T-helper 1 cell treated with Interleukin-12 subunit alpha and Interleukin-12 subunit beta and Interleukin-4 antibody, amounts not matched to agents 30 ng/mL and 1 ng/mL, for 36 hours (primary cell): ENCODE results near the gene C11orf58. TPM values are rescaled to one million over a fixed set of nuclear protein-coding genes. Genes with fewer than 3 reads are reported as not detected.

Source experiments
- intact Hi-C: fragments of 100-400 bp; cut with micrococcal nuclease; formaldehyde crosslinking; loops from one replicate; pipeline ENCODE4 v1.15.1; 2024
- total RNA-seq: library from RNA; stranded (reverse); gene quantifications from 2 replicates; pipeline ENCODE4 v1.2.3, GENCODE V29; 2022

The C11orf58 gene
- total RNA-seq, 1 donor from 2014 or later = 130 TPM

DNA sequence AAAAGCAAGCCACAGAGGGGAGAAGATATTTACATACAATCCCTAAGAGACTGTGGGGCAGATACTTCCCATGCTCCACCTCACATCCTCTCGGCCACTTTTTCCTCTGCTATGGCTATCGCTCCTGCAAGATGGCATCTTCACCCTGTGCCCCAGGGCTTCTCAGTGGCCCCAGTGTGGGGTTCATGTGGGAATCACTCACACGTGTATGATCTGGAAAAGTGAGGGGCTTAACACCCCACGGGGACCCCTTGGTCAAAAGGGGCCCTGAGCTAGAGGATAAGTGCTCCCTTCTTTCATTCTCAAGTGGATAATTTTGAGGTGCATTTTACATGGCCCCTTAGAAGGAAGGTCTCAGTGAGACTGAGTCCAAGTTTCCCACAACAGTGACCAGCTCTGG, 28.7 kb downstream of the C11orf58 start:
- intact Hi-C loops = no loop called here

DNA sequence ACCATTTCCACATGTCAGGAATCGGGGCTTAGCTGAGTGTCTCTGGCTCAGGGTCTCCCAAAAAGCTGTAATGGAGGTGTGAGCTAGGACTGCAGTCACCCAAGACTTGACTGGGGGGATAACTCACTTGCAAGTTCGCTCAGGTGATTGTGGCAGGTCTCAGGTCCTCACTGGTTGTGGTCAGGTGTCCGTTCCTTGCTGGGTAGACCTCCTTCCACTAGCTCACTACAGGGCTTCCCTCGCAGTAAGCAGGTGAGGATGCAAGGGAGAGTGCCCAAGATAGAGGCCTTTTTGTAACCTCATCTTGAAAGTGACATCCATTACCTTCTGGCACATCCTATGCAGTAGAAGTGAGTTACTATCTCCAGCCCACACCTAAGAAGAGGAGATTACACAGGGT, 29.5 kb downstream of the C11orf58 start:
- intact Hi-C loops = no loop called here

DNA sequence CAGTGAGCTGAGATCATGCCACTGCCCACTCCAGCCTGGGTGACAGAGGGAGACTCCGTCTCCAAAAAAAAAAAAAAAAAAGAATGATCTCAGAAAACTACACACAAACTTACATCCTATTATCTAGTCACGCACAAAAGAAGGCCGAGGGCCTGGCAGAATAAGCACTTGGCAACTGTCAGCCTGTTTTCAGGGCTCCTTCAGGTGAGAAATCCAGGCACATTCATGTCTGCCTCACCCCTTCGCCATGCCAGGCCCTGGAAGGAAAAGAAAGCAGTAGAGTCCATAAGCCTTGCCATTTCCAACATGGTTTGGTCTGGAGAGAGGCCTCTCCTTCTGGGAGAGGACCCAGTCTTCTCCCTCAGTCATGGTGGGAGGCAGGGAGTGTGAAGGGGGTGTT, 30.9 kb downstream of the C11orf58 start:
- intact Hi-C loops = no loop called here

DNA sequence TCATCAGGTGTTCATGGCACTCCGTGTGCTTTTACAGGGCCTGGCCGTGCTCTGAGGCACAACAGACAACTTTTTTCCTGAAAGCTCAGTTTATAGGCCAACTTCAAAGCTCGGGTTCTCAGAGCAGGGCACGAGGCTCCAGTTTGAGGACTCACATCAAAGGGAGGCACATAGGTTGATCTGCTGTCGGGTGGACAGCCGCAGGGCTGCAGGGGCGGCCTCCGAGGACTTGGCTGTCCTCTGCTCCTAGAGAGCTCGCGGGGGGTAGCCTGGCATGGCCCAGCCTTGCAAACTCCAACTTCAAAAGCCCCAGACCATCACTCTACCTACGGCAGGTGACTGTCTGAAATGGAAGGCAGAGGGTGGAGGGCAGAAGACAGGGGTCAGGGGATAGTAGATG, 31.6 kb downstream of the C11orf58 start:
- intact Hi-C loops = no loop called here

DNA sequence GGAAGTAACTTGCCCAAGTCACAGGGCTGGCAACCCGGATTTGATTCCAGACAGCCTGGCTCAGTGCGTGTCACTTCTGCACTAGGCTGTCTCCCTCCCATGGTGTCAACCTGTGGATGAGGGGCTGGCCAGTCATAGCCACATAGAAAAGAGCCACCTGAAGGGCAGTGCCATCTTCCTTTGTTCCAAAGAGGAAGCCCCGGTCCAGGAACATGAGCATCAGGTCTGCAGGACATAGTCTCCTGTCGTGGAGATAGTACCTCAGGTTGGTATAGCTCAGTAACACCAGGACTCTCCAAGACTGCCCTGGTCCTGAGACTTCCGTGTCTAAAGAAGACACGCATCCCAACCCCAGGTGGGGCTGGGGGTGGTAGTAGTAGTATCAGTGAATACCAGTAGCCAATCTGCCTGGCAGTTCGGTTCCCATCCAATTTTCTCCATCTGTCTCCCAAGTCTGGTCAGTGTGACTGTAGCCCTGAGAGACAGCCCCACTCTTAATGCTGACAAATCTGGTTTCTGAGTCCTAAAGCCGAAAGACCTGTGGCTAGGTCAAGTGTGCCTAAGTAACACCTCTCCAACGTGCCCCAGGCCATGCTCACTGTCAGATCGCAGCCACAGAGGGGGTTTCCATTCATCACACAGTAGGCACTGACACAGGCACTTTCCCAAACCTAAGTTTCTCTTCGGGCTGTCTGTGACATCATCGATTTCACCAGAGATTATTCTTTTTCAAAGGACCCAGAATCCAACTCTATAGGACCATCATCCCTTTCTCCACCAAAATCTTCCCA, 33.1 kb downstream of the C11orf58 start:
- intact Hi-C loops = no loop called here

DNA sequence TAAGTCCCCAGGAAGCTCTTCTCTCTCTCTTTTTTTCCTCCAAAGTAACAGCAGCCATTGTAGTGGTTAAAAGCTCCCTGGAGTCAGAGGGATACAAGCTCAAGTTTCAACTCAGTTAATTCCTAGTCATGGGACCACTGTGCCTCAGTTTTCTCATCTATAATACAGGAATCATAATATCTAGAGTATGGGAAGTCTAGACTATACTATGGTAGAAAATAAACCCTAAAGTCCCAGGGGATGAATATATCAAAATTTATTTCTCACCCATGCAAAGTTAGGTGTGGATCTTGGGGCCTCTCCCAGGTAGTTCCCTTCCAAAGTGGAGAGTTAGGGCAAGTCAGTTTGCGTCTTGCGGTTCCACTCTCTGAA, 33.7 kb downstream of the C11orf58 start:
- intact Hi-C loops = no loop called here

DNA sequence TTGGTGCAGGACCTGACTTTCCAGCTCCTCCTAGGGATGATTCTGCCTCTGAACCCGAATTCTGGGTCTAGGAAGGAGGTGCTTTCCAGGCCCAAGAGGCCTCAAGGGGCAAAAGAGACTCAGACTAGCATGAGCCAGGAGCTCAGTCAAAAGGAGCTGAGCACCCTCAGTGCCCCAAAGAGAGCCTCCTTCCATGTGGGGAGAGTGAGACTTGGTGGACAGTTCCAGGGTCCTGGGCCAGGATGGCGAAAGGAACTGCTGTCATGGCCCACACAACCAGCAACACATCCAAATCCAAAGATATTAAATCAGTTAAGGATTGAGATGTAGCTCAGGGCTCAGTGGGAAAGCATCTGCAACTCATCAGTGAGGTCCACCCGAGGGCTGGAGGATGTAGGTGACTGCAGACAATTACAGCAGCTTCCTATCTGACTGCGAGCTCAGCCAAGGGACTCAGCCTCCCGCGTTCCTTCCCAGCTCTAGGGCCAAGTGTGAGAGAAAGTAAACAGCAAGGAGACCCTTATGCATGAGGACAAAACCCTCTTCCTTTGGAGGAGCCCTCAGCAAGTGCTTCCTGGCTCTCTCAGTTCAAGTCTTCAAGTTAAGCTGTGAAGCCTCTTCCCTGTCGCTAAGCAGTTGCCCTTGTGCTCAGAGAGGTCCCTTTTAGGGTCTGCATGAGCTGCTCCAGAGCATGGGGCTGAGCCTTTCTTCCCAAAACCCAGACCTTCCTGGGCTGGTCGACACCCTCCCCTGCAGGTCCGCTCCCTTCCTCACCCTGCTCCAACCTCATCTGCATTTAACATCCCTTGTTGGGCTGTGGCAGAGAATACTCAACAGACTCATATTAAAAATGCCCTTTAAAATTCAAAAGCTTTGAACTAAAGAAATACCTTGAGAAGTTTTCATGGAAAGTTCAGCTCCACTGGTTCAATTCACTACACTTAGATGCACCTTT, 35.8 kb downstream of the C11orf58 start:
- intact Hi-C loops = no loop called here

DNA sequence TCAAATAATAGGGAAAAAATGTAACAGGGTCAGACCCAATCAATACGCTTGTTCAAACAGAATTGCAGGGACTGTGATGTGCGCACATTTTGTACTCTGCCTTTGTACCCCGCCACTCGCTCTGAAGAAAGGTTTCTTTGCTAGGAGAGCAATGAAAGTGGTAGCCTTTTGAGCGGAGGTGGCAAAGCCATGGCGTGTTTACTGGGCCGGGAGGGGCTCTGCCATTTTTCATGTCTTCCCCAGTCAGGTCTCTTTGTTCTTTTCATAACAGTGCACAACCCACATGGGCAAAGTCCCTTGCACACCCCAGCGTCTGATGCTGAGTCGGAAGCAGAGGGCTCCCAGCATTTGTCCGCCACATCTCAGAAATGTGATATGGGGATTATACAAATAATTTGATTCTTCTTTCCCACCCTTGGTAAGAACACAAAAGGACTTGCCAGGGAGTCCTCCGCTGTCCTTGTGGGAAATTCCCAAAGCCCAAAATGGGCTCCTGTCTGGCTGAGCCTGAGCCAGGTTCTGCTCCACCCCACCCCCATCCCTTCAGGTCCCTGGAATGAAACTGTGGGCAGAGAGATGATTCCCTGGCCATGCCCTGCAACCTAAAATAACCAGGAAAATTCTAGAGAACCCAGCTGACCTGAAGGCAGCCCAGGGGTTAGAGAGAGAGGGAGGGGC, 36.6 kb downstream of the C11orf58 start:
- intact Hi-C loops = no loop called here

DNA sequence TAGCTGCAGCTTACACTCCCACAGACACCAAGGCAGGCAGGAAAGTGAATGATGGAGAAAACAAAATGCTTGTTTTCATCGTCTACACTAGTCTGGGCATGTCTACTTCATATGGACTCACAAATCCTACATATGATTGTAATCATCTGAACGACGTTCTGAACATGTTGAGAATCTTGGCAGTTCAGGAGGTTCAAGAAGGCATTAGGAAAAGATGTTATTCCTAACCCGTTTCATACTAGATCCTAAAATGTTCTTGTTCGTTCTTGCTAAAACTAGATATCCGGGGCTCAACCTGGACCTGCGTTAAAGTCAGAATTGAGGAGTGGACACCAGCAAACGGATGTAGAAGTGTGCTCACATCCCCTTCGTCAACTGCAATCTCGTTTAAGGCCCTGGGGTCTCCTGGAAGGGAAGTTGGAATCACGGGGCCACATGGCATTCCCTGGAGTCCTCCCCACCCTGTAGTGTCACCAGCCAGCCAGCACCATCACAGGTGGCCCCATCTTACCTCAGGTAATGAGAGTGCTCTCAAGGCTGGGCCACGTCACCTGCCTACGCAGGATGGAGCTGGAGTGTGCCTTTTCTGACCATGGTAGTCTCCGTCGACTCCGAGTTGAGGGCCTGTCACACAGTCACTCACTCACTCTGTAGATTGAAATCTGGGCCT, 37.3 kb downstream of the C11orf58 start:
- intact Hi-C loops = no loop called here

DNA sequence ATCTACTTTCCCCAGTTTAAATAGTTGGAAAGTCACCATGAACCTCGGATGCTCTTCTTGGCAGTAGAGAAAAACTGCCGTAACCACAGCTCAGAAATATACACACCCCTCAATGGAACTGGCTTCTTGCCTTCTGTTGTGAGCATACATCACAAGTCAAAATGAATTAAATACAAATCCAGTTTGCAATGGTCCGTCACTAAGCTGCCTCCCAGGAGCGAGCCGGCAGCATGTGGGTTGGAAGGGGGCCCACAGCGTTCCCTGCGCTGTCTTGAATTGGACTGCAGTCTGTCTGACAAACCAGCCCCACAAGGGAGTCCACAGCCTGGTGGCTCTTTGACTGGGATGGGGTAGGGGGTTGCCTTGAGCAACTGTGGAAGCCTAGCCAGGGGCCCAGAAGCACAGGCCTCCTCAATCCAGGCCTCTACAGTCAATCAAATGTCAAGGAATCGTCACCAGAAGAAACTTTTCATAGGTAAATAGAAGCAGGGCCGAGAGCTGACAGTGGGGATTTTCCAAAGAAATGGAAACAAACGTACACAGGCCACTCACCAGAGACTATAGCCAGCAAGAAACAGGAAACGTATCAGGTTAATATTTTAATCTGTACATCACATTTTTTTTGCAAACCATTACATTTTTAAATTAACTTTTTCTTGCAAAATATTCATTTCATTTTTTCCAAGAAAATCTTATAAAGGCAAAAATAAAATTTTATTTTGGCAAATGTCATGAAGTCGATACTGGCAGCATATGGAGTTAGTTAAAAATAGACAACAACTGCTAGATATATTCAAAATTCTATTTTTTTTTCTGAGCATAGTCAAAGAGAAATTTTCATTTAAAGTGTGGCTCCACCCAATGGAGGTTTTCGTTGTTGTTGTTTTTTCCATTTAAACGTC, 38.5 kb downstream of the C11orf58 start:
- intact Hi-C loops = no loop called here

DNA sequence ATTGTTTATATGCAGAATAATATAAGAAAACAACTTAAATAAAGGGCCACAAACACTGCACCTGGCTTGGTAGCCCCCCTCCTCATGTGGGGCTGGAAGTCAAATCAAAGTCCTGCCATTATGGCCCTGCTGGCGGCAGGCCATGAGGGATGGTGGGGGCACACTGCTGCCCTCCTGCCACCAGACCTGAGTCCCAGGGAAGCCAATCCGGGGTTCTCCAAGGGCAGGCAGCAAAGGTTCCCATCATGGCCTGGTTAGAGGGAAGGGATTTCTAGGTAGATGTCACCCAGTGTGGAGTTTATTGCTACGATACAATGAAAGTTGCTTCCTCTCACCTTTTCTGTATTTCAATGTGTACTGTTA, 39.1 kb downstream of the C11orf58 start:
- intact Hi-C loops = no loop called here

DNA sequence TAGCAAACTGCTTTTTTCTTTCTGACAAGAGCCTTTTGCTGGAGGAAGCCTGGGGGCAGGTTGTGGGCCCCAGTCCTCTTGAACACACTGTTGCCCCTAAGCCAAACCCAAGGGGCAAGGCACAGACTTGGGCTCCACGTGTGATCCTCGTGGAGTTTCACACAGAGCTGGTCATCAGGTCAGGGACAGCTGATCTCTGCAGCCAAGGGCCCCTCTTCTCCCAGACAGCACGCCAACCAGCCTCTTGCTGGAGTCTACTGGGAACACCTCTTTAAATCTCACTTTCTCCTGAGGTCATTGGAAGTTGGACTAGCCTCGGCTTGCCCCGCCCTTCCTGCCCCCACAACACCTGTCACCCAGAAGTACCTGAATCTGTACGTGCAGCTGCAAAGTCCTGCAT, 39.8 kb downstream of the C11orf58 start:
- intact Hi-C loops = no loop called here

DNA sequence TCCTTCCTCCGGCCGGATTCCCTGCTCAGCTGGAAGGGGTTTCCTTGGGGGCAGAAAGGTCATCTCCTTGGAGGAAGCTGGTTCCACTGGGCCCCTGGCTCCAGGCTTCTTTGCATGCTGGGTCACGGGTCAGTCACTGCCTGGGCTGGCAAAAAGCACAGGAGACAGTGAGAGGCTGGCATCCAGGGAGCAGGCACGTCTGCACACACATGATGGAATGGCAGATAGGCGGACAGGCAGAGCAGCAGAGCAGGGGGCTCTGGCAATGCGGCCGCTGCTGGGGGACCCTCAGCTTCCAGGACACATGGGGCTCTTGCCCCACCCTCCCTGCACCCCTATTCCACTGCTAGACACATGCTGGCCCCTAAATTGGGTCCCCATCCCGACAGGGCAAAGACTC, 40.4 kb downstream of the C11orf58 start:
- intact Hi-C loops = no loop called here

DNA sequence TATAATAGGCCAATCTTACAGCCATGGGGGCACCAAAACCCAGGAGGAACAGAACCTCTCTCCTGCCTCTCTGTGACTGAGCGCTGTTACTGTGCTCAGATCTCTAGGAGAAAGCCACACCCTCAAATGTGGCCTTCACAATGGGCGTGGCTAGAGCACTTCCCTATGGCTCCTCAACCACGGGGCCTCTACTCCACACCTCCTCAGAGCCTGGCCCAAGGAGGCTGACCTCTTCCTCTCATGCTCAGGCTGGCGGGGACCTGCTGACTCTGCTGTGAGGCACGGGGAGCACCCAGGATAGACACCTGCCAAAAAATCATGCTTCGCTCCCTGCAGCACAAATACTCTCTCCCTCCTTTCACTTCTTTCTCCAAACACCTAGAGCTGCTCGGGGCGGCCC, 41.0 kb downstream of the C11orf58 start:
- intact Hi-C loops = no loop called here

DNA sequence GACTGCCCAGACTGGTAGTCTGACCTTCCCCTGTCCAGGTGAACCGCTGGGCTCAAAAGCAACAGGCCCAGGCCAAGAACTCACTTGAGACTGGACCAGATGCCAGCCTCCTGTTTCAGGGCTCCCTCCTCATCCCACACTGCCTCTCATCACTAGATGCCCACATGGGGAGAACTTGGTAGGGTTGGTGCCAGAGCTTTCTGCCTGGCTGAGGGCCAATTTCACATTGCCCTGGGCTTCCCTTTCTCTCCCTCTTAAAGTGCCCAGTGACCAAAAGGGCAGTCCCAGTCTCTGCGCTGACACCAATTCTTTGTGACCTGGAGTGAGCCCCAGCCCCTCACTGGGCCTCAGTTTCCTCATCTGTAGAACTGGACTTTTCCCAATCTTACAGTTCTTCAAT, 41.7 kb downstream of the C11orf58 start:
- intact Hi-C loops = no loop called here

DNA sequence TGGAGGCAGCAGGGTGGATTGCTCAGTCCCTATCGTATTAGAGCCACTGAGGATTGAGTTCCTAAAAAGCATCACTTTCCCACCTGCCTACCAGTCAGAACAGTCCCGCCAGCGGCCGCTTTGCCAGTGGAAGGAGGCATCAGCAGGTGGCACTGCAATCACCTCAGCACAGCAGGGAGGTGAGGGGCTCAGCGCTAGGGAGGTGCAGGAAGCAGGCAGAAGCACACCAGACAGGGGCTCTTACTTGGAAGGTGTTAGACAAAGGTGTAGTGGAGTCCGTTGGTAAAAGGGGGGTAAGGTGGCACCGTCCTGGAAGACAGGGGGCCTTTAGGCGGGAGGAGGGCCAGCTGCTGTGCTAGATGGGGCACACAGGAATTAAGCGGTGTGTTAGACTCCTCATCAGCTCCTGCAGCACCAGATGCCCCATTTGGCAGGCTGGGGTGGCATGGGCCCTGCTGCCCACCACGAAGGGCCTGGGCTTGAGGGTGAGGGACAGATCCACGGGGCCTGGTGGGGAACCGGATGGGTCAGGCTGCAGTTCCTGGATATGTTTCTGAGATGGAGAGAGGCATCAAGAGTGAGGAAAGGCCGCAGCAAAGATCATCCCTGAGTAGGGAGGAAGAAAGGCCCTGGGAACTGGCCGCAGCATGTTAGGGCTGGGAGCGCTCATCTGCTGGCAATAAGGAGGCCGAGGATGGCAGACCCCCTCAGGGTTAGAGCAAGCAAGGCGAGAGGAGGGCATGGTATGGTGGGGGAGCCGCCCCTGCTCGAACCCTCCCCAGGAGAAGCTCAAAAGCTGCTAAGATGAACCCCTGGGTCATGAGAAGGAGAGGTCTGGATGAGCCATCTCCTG, 42.5 kb downstream of the C11orf58 start:
- intact Hi-C loops = no loop called here

DNA sequence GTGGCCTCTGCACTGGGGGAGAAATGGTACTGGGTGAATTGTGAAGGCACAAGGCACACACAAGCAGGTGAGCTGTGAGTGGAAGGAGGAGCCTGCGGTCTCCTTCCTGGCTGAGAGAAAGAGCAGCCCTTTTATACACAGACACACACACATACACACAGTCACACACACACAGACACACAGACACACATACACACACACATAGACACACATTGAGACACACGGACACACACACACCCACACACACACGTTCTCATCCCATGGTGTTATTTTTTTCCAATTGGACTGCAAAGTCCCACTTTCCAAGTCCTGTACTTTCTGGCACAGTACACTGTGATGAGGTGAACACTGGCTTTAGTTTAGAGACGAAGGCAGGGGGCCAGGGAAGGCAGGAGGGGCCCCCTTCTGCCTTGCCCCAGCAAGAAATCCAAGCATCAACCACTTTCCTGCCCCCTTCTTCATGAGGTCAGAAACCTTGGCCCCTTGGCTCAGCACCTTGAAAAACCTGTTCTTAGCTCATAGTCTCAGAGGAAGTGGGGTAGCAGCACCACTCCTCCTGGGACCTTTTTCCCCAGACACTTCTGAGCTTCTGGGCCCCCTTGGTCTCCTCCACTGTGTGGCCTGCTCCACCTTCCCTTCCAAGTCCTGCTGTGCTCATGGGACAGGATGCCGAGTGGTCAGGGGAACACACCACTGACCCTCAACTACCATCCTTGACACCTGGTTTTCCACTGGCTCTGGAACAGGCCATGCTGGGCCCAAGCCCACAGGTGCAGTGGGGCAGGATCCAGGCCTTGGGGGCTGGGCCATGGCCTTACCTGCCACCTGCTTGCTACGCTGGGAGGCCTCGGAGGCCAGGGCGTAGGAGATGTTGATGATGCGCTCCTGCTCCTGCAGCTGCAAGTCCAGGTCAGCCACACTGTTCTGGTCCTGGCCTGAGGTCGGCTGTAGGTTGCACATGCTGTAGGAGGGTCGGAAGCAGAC, 43.8 kb downstream of the C11orf58 start:
- intact Hi-C loops = no loop called here

DNA sequence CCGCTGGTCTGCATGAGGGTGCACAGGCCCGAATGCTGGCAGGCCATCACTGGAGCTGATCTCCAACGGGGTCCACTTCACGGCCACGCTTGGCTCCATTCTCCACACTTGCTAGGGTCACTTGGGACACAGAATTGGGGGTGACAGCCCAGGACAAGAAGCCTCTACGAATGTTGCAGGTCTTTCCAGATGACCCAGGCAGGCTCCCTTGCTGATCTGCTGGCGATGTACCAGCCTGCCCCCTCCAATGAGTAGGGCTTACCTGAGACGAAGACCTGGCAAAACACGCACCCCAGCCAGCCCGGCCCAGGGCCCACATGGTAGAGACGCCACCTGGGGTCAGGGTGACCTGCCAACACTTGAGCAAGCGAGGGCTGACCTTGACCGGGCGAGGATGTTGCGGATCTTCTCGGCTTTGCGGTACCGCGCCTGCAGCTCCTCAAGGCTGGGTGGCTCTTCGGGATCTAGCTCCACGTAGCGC, 44.9 kb downstream of the C11orf58 start:
- intact Hi-C loops = no loop called here
